ENCODE results near the gene UBE4A.
"Not testable (repeated sequence)": the region's sequence is repeated elsewhere in the genome, so short reads cannot be mapped to it uniquely, and the experiment has no call there.

UBE4A gene

GRCh38 chr11:118410055-118410745 lies 50.8 kb downstream of the UBE4A start:
- TF ChIP-seq POLR2AphosphoS5 (IDR thresholded peaks at IDR 0.05; ENCODE audit: low read depth, low read length) (no peak), POLR2A (IDR thresholded peaks at IDR 0.05; ENCODE audit: low read depth, low read length) (no peak), TAF1 (IDR thresholded peaks at IDR 0.05; ENCODE audit: borderline replicate concordance, low read depth, low read length) (no peak)
- DNase-seq (ENCODE audit: insufficient read length) (peak; percentile 16), FAIRE-seq (peak; percentile 79)

DNA sequence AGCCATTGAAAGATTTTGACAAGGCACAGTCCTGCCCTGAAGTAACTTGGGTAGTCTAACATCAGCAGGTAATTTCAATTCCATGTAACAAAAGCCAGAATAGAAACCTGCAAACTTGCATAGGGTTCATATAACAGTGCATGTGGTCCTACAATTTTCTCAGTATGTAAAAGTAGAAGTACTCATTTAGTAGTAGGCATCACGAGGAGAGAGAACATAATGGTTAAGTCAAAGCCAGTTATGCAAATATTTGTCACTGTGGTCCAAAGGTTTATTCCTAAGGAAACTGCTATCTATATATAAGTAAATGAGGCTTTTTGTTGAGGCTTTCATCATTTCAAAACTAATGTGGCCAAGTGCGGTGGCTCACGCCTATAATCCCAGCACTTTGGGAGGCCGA lies 52.1 kb downstream of the UBE4A start:
- no peak for TF ChIP-seq TAF1 (IDR thresholded peaks at IDR 0.05; ENCODE audit: borderline replicate concordance, low read depth, low read length)
- TF ChIP-seq POLR2AphosphoS5 (IDR thresholded peaks at IDR 0.05; ENCODE audit: low read depth, low read length), result no peak
- TF ChIP-seq POLR2A (IDR thresholded peaks at IDR 0.05; ENCODE audit: low read depth, low read length), result no peak
- DNase-seq (ENCODE audit: insufficient read length), result no peak
- FAIRE-seq, result no peak

DNA sequence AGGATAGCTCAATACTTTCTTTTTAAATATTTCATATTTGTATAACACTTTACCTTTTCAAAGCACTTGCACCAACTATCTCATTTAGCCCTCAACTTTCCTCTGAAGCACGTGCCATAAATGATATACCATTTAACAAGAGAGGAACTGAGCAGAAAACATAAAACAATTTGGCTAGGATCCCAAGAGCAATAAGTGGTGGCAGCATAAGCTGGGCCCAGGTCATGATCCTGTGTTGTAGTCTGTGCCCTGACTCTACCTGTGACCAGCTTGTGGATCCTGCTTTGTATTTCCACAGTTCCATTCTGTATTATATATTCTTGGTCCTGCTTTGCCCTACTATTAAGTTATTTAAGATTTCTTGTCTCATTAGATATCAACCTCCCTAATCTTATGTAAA lies 53.5 kb downstream of the UBE4A start:
- DNase-seq (ENCODE audit: insufficient read length) (no peak), FAIRE-seq (no peak)
- TF ChIP-seq POLR2AphosphoS5 (IDR thresholded peaks at IDR 0.05; ENCODE audit: low read depth, low read length) (no peak), TAF1 (IDR thresholded peaks at IDR 0.05; ENCODE audit: borderline replicate concordance, low read depth, low read length) (no peak), POLR2A (IDR thresholded peaks at IDR 0.05; ENCODE audit: low read depth, low read length) (no peak)

DNA sequence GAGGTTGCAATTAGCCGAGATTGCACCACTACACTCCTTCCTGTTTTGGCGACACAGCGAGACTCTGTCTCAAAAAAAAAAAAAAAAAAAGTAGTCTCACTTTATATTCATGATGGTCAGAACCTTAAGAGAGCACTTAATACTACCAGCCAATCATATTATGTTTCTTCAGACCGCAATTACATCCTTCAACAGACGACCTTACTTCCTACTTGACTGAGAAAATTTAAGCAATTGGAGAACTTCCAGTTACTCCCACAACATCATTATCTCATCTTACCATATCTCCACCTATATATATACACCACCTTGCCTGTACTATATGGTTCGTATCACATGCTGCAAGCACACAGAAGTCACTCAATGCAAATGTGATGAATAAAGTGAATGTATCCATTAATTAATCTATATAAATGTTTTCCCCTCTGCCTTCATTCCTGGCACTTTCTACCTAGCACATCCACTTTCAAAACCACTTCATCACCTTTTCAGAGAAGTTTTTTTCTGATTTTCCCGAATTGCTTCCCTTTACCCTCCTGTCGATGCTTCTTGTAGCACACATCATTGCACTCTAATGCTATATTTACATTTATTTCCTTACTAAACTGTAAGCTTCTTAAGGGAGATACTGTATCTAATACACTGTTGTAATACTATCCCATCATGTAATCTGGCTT lies 55.8 kb downstream of the UBE4A start:
- TF ChIP-seq POLR2AphosphoS5 (IDR thresholded peaks at IDR 0.05; ENCODE audit: low read depth, low read length), result no peak
- no peak for TF ChIP-seq TAF1 (IDR thresholded peaks at IDR 0.05; ENCODE audit: borderline replicate concordance, low read depth, low read length)
- TF ChIP-seq POLR2A (IDR thresholded peaks at IDR 0.05; ENCODE audit: low read depth, low read length), result no peak
- DNase-seq (ENCODE audit: insufficient read length) (no peak), FAIRE-seq (no peak)

- TF ChIP-seq POLR2AphosphoS5 (IDR thresholded peaks at IDR 0.05; ENCODE audit: low read depth, low read length) (no peak), TAF1 (IDR thresholded peaks at IDR 0.05; ENCODE audit: borderline replicate concordance, low read depth, low read length) (no peak), POLR2A (IDR thresholded peaks at IDR 0.05; ENCODE audit: low read depth, low read length) (no peak)
- FAIRE-seq, result no peak
- DNase-seq (ENCODE audit: insufficient read length), result no peak
Measured at GRCh38 chr11:118415739-118416068, 56.3 kb downstream of the UBE4A start.

- not testable (repeated sequence) for FAIRE-seq
Measured at GRCh38 chr11:118416900-118417299, 57.5 kb downstream of the UBE4A start.

GRCh38 chr11:118417801-118418200 lies 58.4 kb downstream of the UBE4A start:
- no peak for TF ChIP-seq TAF1 (IDR thresholded peaks at IDR 0.05; ENCODE audit: borderline replicate concordance, low read depth, low read length)
- TF ChIP-seq POLR2A (IDR thresholded peaks at IDR 0.05; ENCODE audit: low read depth, low read length), result no peak
- no peak for TF ChIP-seq POLR2AphosphoS5 (IDR thresholded peaks at IDR 0.05; ENCODE audit: low read depth, low read length)
- DNase-seq (ENCODE audit: insufficient read length) (no peak), FAIRE-seq (no peak)

More at GRCh38 chr11:118416900-118417299, 57.5 kb downstream of the UBE4A start:
- not testable (repeated sequence) for DNase-seq (ENCODE audit: insufficient read length)

- FAIRE-seq, result no peak
- TF ChIP-seq POLR2AphosphoS5 (IDR thresholded peaks at IDR 0.05; ENCODE audit: low read depth, low read length), result no peak
- no peak for TF ChIP-seq POLR2A (IDR thresholded peaks at IDR 0.05; ENCODE audit: low read depth, low read length)
- no peak for TF ChIP-seq TAF1 (IDR thresholded peaks at IDR 0.05; ENCODE audit: borderline replicate concordance, low read depth, low read length)
- DNase-seq (ENCODE audit: insufficient read length), result no peak
Measured at GRCh38 chr11:118418766-118419165, 59.4 kb downstream of the UBE4A start.

- no peak for FAIRE-seq
Measured at GRCh38 chr11:118427707-118428106, 68.3 kb downstream of the UBE4A start.

DNA sequence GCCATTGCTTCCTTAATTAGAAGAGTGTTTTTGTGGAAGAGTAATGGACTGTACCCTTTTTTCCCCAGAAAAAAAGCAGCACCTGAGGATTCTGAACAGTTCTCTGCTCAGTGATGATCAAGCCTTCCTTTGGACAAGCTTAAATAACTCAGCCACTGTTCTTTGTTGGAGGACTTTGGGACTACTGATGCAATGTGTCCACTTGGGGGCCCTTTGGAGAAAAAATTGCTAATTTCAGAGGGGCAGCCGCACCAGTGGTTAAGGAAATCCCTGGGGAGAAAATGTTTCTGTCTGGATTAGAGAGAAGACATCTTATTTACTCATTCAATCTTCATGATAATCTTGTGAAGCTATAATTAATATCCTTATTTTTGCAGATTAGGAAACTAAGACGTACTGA lies 71.6 kb downstream of the UBE4A start:
- no peak for TF ChIP-seq POLR2A (IDR thresholded peaks at IDR 0.05; ENCODE audit: low read depth, low read length)
- TF ChIP-seq POLR2AphosphoS5 (IDR thresholded peaks at IDR 0.05; ENCODE audit: low read depth, low read length), result no peak
- no peak for TF ChIP-seq TAF1 (IDR thresholded peaks at IDR 0.05; ENCODE audit: borderline replicate concordance, low read depth, low read length)
- DNase-seq (ENCODE audit: insufficient read length) (no peak), FAIRE-seq (no peak)

More at GRCh38 chr11:118427707-118428106, 68.3 kb downstream of the UBE4A start:
- TF ChIP-seq POLR2A (IDR thresholded peaks at IDR 0.05; ENCODE audit: low read depth, low read length) (no peak), TAF1 (IDR thresholded peaks at IDR 0.05; ENCODE audit: borderline replicate concordance, low read depth, low read length) (no peak), POLR2AphosphoS5 (IDR thresholded peaks at IDR 0.05; ENCODE audit: low read depth, low read length) (no peak)
- DNase-seq (ENCODE audit: insufficient read length), result no peak

- FAIRE-seq, result no peak
- no peak for TF ChIP-seq POLR2AphosphoS5 (IDR thresholded peaks at IDR 0.05; ENCODE audit: low read depth, low read length)
- no peak for TF ChIP-seq POLR2A (IDR thresholded peaks at IDR 0.05; ENCODE audit: low read depth, low read length)
- DNase-seq (ENCODE audit: insufficient read length), result no peak
Measured at GRCh38 chr11:118434123-118434552, 74.7 kb downstream of the UBE4A start.

DNA sequence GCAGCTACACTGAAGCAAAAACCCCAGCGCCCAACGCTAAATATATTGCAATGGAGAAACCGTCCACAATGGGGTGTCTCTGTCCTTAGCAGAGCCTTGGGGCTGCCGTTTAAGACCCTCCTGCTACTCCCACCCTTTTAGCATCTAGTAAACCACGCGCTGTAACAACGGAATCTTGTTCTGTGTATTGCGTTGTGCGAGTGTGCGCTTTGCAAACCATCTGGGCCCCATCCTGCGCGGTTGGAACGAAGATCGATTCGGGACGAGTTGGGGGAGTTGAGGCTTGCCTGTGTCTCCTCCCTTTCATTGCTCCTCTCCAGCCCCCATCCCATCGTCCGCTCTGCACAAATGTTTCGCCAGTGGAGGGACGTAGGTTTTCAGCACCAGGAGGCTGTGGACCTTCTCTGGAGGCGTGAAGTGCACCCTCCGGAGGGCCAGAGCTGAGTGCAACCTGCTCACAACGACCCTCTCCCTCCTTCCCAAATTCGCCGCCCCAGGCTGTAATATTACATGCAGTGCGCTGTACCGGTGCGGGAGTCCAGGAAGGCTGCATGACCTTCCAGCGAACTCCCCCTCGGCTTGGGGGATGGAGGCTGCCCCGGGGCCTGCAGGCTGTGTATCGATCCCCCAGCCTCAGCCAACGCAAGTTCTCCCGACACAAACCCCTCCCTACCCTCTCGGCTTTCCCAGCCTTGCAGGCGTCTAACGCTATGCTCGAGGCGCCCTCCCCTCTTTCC lies 75.3 kb downstream of the UBE4A start:
- no peak for TF ChIP-seq POLR2AphosphoS5 (IDR thresholded peaks at IDR 0.05; ENCODE audit: low read depth, low read length)
- TF ChIP-seq POLR2A (IDR thresholded peaks at IDR 0.05; ENCODE audit: low read depth, low read length), result no peak
- TF ChIP-seq TAF1 (IDR thresholded peaks at IDR 0.05; ENCODE audit: borderline replicate concordance, low read depth, low read length), result no peak
- FAIRE-seq (peak; percentile 78), DNase-seq (ENCODE audit: insufficient read length) (peak; percentile 31)
